Stimulated activated naive CD8-positive, alpha-beta T cell treated with anti-CD3 and anti-CD28 coated beads, Interleukin-15, Interleukin-2, amounts not matched to agents 100 ng/mL and 50 ng/mL, for 24 hours (primary cell): ENCODE results near the gene TMEM132C.

Experiments
- H3K27ac Mint-ChIP-seq: one replicate; pipeline ENCODE4 v1.8.0; 2021; ENCODE audit warnings: mild to moderate bottlenecking, mixed read lengths
- H3K27me3 Mint-ChIP-seq: one replicate; pipeline ENCODE4 v1.8.0; 2021; ENCODE audit warnings: mixed read lengths
- H3K36me3 Mint-ChIP-seq: one replicate; pipeline ENCODE4 v1.8.0; 2021; ENCODE audit warnings: low read depth, mixed read lengths
- H3K4me1 Mint-ChIP-seq: one replicate; pipeline ENCODE4 v1.8.0; 2021; ENCODE audit warnings: low read depth, mixed read lengths
- H3K4me3 Mint-ChIP-seq: one replicate; pipeline ENCODE4 v1.8.0; 2021; ENCODE audit warnings: mild to moderate bottlenecking, mixed read lengths
- H3K9me3 Mint-ChIP-seq: one replicate; pipeline ENCODE4 v1.8.0; 2021; ENCODE audit warnings: mixed read lengths

Gene TMEM132C

GRCh38 chr12:128445415-128446127 is 178.6 kb downstream of the TMEM132C start:
- Mint-ChIP-seq H3K4me3 (no peak overlapping the region), H3K36me3 (no peaks in the 10 kb centered on the region), H3K27ac (no peak overlapping the region), H3K27me3 (no peaks in the 10 kb centered on the region), H3K4me1 (no peaks in the 10 kb centered on the region), H3K9me3 (peaks cover 6% of the 10 kb centered on the region)

- Mint-ChIP-seq H3K4me1 (no peaks in the 10 kb centered on the region), H3K27ac (no peak overlapping the region), H3K27me3 (no peaks in the 10 kb centered on the region), H3K9me3 (peaks cover 11% of the 10 kb centered on the region), H3K4me3 (no peak overlapping the region), H3K36me3 (no peaks in the 10 kb centered on the region)
Measured at GRCh38 chr12:128449146-128449894, 182.3 kb downstream of the TMEM132C start.

- Mint-ChIP-seq H3K27ac (no peak overlapping the region), H3K36me3 (no peaks in the 10 kb centered on the region), H3K4me3 (no peak overlapping the region), H3K4me1 (no peaks in the 10 kb centered on the region), H3K9me3 (peaks cover 11% of the 10 kb centered on the region), H3K27me3 (no peaks in the 10 kb centered on the region)
Measured at GRCh38 chr12:128450810-128451209, 183.8 kb downstream of the TMEM132C start.

- H3K27me3 Mint-ChIP-seq: no peaks in the 10 kb centered on the region
Measured at GRCh38 chr12:128455851-128456250, 188.9 kb downstream of the TMEM132C start.

GRCh38 chr12:128456922-128457321 is 190.0 kb downstream of the TMEM132C start:
- Mint-ChIP-seq H3K4me1 (no peaks in the 10 kb centered on the region), H3K27me3 (no peaks in the 10 kb centered on the region), H3K36me3 (no peaks in the 10 kb centered on the region), H3K4me3 (no peak overlapping the region), H3K9me3 (peaks cover 8% of the 10 kb centered on the region), H3K27ac (no peak overlapping the region)

More at GRCh38 chr12:128455851-128456250, 188.9 kb downstream of the TMEM132C start:
- no peaks in the 10 kb centered on the region for H3K36me3 Mint-ChIP-seq
- no peaks in the 10 kb centered on the region for H3K4me1 Mint-ChIP-seq
- peaks cover 8% of the 10 kb centered on the region for H3K9me3 Mint-ChIP-seq
- no peak overlapping the region for H3K4me3 Mint-ChIP-seq
- no peak overlapping the region for H3K27ac Mint-ChIP-seq

GRCh38 chr12:128458301-128458974 is 191.5 kb downstream of the TMEM132C start:
- Mint-ChIP-seq H3K9me3 (peaks cover 10% of the 10 kb centered on the region), H3K4me1 (no peaks in the 10 kb centered on the region), H3K27ac (no peak overlapping the region), H3K4me3 (no peak overlapping the region), H3K36me3 (no peaks in the 10 kb centered on the region), H3K27me3 (no peaks in the 10 kb centered on the region)

GRCh38 chr12:128459067-128459466 is 192.1 kb downstream of the TMEM132C start:
- Mint-ChIP-seq H3K36me3 (no peaks in the 10 kb centered on the region), H3K9me3 (peaks cover 9% of the 10 kb centered on the region), H3K27ac (no peak overlapping the region), H3K4me3 (no peak overlapping the region), H3K27me3 (no peaks in the 10 kb centered on the region), H3K4me1 (no peaks in the 10 kb centered on the region)

GRCh38 chr12:128463881-128464280 is 196.9 kb downstream of the TMEM132C start:
- no peaks in the 10 kb centered on the region for H3K27me3 Mint-ChIP-seq
- H3K4me3 Mint-ChIP-seq: no peak overlapping the region
- no peak overlapping the region for H3K27ac Mint-ChIP-seq
- no peaks in the 10 kb centered on the region for H3K36me3 Mint-ChIP-seq
- H3K9me3 Mint-ChIP-seq: peaks cover 5% of the 10 kb centered on the region
- no peaks in the 10 kb centered on the region for H3K4me1 Mint-ChIP-seq

GRCh38 chr12:128467882-128468281 is 200.9 kb downstream of the TMEM132C start:
- Mint-ChIP-seq H3K27me3 (no peaks in the 10 kb centered on the region), H3K27ac (no peak overlapping the region), H3K4me3 (no peak overlapping the region), H3K9me3 (peaks cover 4% of the 10 kb centered on the region), H3K36me3 (no peaks in the 10 kb centered on the region), H3K4me1 (no peaks in the 10 kb centered on the region)

- Mint-ChIP-seq H3K9me3 (peaks cover 13% of the 10 kb centered on the region), H3K36me3 (no peaks in the 10 kb centered on the region), H3K27me3 (no peaks in the 10 kb centered on the region), H3K27ac (no peak overlapping the region), H3K4me3 (no peak overlapping the region), H3K4me1 (no peaks in the 10 kb centered on the region)
Measured at GRCh38 chr12:128468926-128469325, 202.0 kb downstream of the TMEM132C start.

GRCh38 chr12:128471491-128471890 is 204.5 kb downstream of the TMEM132C start:
- no peak overlapping the region for H3K27ac Mint-ChIP-seq
- no peak overlapping the region for H3K4me3 Mint-ChIP-seq
- H3K9me3 Mint-ChIP-seq: peaks cover 13% of the 10 kb centered on the region
- no peaks in the 10 kb centered on the region for H3K27me3 Mint-ChIP-seq
- H3K36me3 Mint-ChIP-seq: no peaks in the 10 kb centered on the region
- H3K4me1 Mint-ChIP-seq: no peaks in the 10 kb centered on the region

GRCh38 chr12:128474916-128475315 is 207.9 kb downstream of the TMEM132C start:
- Mint-ChIP-seq H3K27ac (no peak overlapping the region), H3K9me3 (peaks cover 13% of the 10 kb centered on the region), H3K27me3 (no peaks in the 10 kb centered on the region)

GRCh38 chr12:128476266-128476665 is 209.3 kb downstream of the TMEM132C start:
- H3K27me3 Mint-ChIP-seq: no peaks in the 10 kb centered on the region

More at GRCh38 chr12:128474916-128475315, 207.9 kb downstream of the TMEM132C start:
- no peaks in the 10 kb centered on the region for H3K36me3 Mint-ChIP-seq
- no peak overlapping the region for H3K4me3 Mint-ChIP-seq
- no peaks in the 10 kb centered on the region for H3K4me1 Mint-ChIP-seq

GRCh38 chr12:128483526-128484255 is 216.7 kb downstream of the TMEM132C start:
- Mint-ChIP-seq H3K27ac (no peak overlapping the region), H3K27me3 (no peaks in the 10 kb centered on the region), H3K4me1 (no peaks in the 10 kb centered on the region), H3K4me3 (no peak overlapping the region), H3K9me3 (peaks cover 3% of the 10 kb centered on the region), H3K36me3 (no peaks in the 10 kb centered on the region)

More at GRCh38 chr12:128476266-128476665, 209.3 kb downstream of the TMEM132C start:
- Mint-ChIP-seq H3K4me1 (no peaks in the 10 kb centered on the region), H3K27ac (no peak overlapping the region), H3K4me3 (no peak overlapping the region), H3K9me3 (peaks cover 11% of the 10 kb centered on the region), H3K36me3 (no peaks in the 10 kb centered on the region)
